Right atrium auricular region (tissue), 2 donors: Measurements from ENCODE around the gene FGD5. TPM values are rescaled to one million over a fixed set of nuclear protein-coding genes. Genes with fewer than 3 reads are reported as not detected.

ENCODE experiments used
- DNase-seq: peaks from one replicate; pipeline ENCODE4 v3.0.0-alpha.2; 2019; ENCODE audit warnings: low spot score
- H3K27ac ChIP-seq, 2 donors: fragments of 200-600 bp; sonication (generic); 1 replicate in 1 of 2; 2 replicates in 1 of 2; pipeline ENCODE4 v1.5.1; 2016 to 2019
- H3K27me3 ChIP-seq, 2 donors: fragments of 200-600 bp; sonication (generic); one replicate each; pipeline versions ENCODE4 v1.5.1 to v1.6.0; 2017 to 2019
- H3K36me3 ChIP-seq: fragments of 200-600 bp; sonication (generic); one replicate; pipeline ENCODE4 v1.5.1; 2016
- H3K4me1 ChIP-seq, 2 donors: fragments of 200-600 bp; sonication (generic); one replicate each; pipeline versions ENCODE4 v1.5.1 to v1.6.0; 2017 to 2019
- H3K4me3 ChIP-seq, 2 donors: fragments of 200-600 bp; sonication (generic); 1 replicate in 1 of 2; 2 replicates in 1 of 2; pipeline ENCODE4 v1.5.1; 2017 to 2019; ENCODE audit warnings: mild to moderate bottlenecking in 1 of 2, moderate library complexity in 1 of 2
- H3K9me3 ChIP-seq, 2 donors: fragments of 200-600 bp; sonication (generic); one replicate each; pipeline ENCODE4 v1.5.1; 2019
- total RNA-seq, 2 donors: library from RNA; depleted of rRNA; stranded (reverse); fragments of >200 nt; gene quantifications; one replicate each; pipeline ENCODE4 v1.1.0, GENCODE V29; 2016
- TF ChIP-seq, protein P1 (sequence below), 2 donors: fragments of 200-600 bp; sonication (generic); IDR thresholded peaks; one replicate each; pipeline ENCODE4 v1.5.1; 2019; ENCODE audit warnings: antibody characterized with exemption in 2 of 2

The FGD5 gene
- total RNA-seq, result 10 to 100 TPM in 1 of 2 donors, 1 to 10 TPM in 1; 9.6 to 18.8 TPM

DNA sequence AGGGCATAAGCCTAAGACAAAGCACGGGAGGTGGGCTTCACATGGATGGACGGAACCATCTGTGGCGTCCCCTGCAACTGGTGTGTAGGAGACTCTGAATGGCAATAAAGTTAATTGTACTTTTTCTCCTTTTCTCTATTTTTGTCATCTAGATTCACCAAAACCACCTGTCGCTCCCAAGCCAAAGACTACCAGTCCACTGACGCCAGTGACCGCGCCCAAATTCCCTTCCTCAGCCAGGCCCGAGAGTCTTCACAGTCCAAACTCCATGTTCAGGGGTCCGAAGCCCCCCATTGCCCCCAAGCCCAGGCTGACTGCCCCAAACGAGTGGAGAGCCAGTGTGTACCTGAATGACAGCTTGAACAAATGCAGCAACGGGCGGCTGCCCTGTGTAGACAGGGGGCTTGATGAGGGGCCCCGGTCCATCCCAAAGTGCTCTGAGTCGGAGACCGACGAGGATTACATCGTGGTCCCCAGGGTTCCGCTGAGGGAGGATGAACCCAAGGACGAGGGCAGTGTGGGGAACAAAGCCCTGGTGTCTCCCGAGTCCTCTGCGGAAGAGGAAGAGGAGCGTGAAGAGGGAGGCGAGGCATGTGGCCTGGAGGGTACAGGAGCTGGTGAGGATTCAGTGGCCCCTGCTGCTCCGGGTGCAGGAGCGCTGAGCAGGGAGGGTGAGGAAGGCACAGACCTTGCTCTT, at the start of gene FGD5:
Gene FGD5 (plus strand): TSS at position 159 of the 697 bp plus-strand sequence. CDS start 110 bp downstream, at position 269.
- Histone ChIP-seq H3K4me3 (no peak within 1 kb of the TSS), H3K4me1 (peaks cover 0 to 13% of the 10 kb centered on the region in 2 donors), H3K9me3 (no peaks in the 10 kb centered on the region), H3K27me3 (no peaks in the 10 kb centered on the region), H3K36me3 (peaks cover 17% of the 10 kb centered on the region), H3K27ac (no peak within 1 kb of the TSS)
- TF ChIP-seq, protein P1, sequence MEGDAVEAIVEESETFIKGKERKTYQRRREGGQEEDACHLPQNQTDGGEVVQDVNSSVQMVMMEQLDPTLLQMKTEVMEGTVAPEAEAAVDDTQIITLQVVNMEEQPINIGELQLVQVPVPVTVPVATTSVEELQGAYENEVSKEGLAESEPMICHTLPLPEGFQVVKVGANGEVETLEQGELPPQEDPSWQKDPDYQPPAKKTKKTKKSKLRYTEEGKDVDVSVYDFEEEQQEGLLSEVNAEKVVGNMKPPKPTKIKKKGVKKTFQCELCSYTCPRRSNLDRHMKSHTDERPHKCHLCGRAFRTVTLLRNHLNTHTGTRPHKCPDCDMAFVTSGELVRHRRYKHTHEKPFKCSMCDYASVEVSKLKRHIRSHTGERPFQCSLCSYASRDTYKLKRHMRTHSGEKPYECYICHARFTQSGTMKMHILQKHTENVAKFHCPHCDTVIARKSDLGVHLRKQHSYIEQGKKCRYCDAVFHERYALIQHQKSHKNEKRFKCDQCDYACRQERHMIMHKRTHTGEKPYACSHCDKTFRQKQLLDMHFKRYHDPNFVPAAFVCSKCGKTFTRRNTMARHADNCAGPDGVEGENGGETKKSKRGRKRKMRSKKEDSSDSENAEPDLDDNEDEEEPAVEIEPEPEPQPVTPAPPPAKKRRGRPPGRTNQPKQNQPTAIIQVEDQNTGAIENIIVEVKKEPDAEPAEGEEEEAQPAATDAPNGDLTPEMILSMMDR (IDR thresholded peaks at IDR 0.05), result no peak
- no peak for DNase-seq

DNA sequence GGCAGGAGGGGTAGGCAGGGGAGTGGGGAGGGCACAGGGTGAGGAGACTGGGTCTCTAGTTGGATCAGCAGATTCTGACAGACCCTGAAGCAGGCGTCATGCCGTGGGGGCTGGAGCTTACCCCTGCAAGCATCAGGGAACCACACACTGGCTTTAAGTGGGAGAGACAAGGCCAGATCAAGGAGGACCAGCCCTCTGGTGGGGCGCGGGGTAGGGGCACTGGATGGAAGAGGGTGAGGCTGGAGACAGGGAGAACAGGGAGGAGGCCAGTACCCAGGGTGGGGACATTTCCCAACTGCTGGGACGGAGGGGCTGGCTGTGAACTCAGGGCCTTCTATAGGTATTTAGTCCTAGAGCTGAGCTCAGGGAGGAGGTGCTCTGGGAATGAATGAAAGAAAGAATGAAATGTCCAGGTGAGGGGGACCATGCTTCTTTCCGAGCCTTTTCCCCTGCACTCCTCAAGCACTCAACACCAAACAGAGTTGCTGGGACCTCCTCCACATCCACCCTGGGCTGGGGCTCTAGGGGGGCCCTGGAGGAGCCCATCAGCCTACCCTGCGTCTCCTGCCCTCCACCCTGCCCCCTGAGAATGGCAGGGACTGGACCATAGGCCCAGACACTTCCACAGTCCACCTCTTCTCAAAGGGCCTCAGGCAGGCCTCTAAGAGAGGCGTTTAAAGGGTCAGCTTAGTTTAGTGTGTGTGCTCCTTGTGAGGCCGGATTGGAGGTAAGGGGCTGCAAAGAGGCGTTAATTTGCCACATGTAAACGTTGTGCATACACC, 49.0 kb upstream of the FGD5 start:
- no peaks in the 10 kb centered on the region for H3K27me3 ChIP-seq
- H3K36me3 ChIP-seq, result no peaks in the 10 kb centered on the region
- no peaks in the 10 kb centered on the region for H3K9me3 ChIP-seq
- DNase-seq, result no peak
- no peak overlapping the region for H3K27ac ChIP-seq
- TF ChIP-seq, protein P1 (IDR thresholded peaks at IDR 0.05), result no peak
- H3K4me1 ChIP-seq, result no peaks in the 10 kb centered on the region
- no peak overlapping the region for H3K4me3 ChIP-seq

DNA sequence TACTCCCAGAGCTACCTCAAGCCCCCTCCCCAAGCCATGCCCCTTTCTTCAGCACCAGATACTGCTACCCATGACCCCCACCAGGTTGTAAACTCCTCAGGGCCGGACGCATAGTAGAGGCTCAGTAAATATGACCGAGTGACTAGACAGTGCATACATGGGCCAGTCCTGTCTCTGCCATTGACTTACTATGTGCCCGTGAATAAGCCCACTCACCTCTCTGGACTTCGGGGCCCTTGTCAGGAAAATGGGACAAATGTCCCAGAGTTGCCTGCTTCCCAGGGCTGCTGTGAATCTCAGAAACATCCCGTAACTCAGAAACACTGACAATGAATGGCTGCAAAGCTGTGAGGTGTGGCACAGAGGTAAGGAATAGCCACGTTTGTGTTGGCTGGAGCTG, 48.2 kb upstream of the FGD5 start:
- Histone ChIP-seq H3K36me3 (no peaks in the 10 kb centered on the region), H3K4me3 (no peak overlapping the region), H3K27me3 (no peaks in the 10 kb centered on the region), H3K4me1 (no peaks in the 10 kb centered on the region), H3K9me3 (no peaks in the 10 kb centered on the region), H3K27ac (no peak overlapping the region)
- DNase-seq, result peak; percentile 44
- TF ChIP-seq, protein P1 (IDR thresholded peaks at IDR 0.05), result no peak

DNA sequence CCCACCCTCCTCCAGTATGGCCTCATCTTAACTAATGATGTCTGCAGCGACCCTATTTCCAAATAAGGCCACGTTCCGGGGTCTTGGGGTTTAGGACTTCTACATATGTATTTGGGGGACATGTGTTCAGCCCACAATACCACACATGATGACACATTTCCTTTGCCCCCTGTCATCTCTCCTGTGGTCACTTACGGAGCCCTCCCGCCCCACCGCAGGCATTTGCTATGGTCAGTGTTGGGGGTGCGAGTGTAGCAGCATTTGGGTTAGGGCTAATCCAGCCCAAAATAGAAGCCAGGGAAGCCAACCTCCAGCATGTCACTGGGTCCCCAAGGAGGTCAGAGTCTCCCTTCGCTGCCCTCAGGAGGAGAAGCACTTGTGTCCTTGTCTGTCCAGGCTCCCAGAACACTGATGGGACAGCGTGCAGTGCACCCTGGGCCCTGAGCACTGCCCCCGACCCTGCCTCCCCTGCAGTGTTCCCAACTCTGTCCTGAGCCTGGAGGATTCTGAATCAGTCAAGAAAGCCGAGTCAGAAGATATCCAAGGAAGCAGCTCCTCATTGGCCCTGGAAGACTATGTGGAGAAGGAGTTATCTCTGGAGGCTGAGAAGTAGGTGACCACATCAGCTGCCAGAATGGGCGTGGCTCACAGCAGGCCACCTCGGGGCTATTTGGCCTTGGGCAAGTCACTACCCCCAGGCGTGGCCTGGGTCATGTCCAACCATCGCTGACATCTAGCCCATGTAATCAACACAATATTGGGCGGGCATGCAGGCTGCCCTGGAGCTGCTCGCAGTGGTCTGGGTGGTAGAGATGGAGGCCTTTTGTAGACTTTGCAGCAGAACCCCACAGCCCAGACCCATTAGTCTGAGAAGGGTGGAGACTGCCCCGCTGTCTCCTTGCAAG, 46.9 kb upstream of the FGD5 start:
- Histone ChIP-seq H3K36me3 (no peaks in the 10 kb centered on the region), H3K4me1 (no peaks in the 10 kb centered on the region), H3K27ac (no peak overlapping the region), H3K4me3 (no peak overlapping the region), H3K27me3 (no peaks in the 10 kb centered on the region), H3K9me3 (no peaks in the 10 kb centered on the region)
- DNase-seq, result peak; percentile 48
- TF ChIP-seq, protein P1 (IDR thresholded peaks at IDR 0.05), result no peak

DNA sequence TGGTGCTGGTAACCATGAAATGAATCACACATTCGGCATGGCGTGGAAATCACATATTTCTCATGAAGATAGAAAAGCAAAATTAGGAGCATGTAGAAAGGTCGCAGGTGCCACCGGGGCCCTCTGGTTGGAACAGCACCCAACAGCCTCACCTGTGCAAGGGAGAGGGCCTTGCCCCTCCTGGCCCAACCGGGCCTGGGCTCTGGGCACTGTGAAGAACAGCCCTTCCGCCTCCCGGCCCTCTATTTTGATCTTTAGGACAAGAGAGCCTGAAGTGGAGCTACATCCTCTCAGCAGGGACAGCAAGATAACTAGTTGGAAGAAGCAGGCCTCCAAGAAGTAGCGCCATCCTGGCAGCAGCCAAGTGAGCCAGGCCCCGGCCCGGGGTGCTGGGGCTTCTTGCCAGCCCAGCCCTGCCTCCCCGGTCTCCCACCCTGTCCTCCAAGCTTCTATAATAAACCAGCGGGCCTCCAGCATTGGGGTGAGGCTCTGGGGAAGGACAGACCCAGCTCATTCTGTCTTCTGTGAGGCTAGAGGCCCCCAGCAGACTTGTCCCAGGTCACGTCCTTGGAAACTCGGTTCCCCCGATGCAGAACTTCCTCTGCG, 46.1 kb upstream of the FGD5 start:
- Histone ChIP-seq H3K4me1 (no peaks in the 10 kb centered on the region), H3K36me3 (no peaks in the 10 kb centered on the region), H3K4me3 (no peak overlapping the region), H3K9me3 (no peaks in the 10 kb centered on the region), H3K27ac (no peak overlapping the region), H3K27me3 (no peaks in the 10 kb centered on the region)
- TF ChIP-seq, protein P1 (IDR thresholded peaks at IDR 0.05), result no peak
- peak; percentile 40 for DNase-seq
